ENCODE data around the gene INPP5D.
"Not testable (repeated sequence)": the region's sequence is repeated elsewhere in the genome, so short reads cannot be mapped to it uniquely, and the experiment has no call there.

GRCh38 chr2:233065200-233065589, 5.1 kb downstream of the INPP5D start:
- TF ChIP-seq CTCF (IDR thresholded peaks at IDR 0.05; ENCODE audit: low read depth, low read length, missing input control); TAF1 (conservative IDR thresholded peaks at IDR 0.05); ATF3 (IDR thresholded peaks at IDR 0.05); HNF4A (conservative IDR thresholded peaks at IDR 0.05): not testable (repeated sequence)

All from liver (tissue), 3 donors.